Heart left ventricle (tissue), 13 donors: ENCODE data around the gene CAMKMT.

Source experiments
- CTCF ChIP-seq, 12 donors: fragments of 200-600 bp; sonication (generic) in 4 of 12; IDR thresholded peaks; one replicate each; pipeline versions ENCODE4 v1.5.0 to v1.8.0; 2018 to 2022; ENCODE audit warnings: antibody characterized with exemption in 12 of 12, mild to moderate bottlenecking in 5 of 12
- POLR2A ChIP-seq, 2 donors: fragments of 450-650 bp; IDR thresholded peaks; one replicate each; pipeline ENCODE4 v1.6.1; 2017; ENCODE audit warnings: antibody characterized with exemption in 2 of 2, mild to moderate bottlenecking in 2 of 2, moderate library complexity in 2 of 2
- donor health status: ischemic (EF 13 %, LVEDD 7.1; RV severe dilation, severe dysfunction).
- donor health status: DM: no; HTN: yes; CAD: no.
- donor health status: DM: no; HTN: no; CAD: no.
- donor health status: ischemic (EF 25% LVEDD 6.9; RV normal size, moderate dysfunction).
- donor health status: ischemic (EF 25% LVEDD 5.7; RV mildly dilated, moderate dysfunction).
- donor health status: ischemic (EF 35%, LVEDD 5.7; RV mildly dilated, moderate dysfunction).
- donor health status: nonischemic (EF 11% LVEDD 7.7; RV severe dilation, severe dysfunction).
- donor health status: DM: yes; HTN: yes; CAD: no.
- donor health status: PGD.
- donor health status: ischemic (EF 29% LVEDD 5.4; RV normal size, mild dysfunction).
- donor health status: nonischemic (EF 23%, LVEDD 6.1; RV moderate dilation, normal function).

DNA sequence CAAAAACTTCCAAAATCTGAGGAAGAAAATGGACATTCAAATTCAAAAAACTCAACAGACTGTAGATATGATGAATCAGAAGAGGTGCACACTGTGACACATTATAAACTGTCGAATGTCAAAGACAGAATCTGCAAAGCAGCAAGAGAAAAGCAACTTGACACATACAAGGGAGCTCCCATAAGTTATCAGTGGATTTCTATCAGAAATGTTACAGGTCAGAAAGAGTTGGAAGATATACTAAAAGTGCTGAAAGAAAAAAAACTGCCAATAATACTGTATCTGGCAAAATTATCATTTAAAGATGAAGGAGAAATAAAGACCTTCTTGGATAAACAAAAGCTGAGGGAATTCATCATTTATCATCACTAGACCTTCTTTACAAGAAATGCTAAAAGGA lies 102.7 kb downstream of the CAMKMT start:
- TF ChIP-seq CTCF (IDR thresholded peaks at IDR 0.05): no peak
- no peak for TF ChIP-seq POLR2A (IDR thresholded peaks at IDR 0.05)
